GM20431 (cell line): Measurements from ENCODE around the gene MEIS2.

Experiments used
- in situ Hi-C: fragments of 300-500 bp; cut with MseI, MboI; formaldehyde crosslinking; loops from one replicate; pipeline ENCODE4 v1.15.0; 2020; ENCODE audit warnings: low sequenced_read_pairs; ENCODE audit not compliant: unreplicated experiment

The MEIS2 gene

GRCh38 chr15:37100109-37100965, at the start of gene MEIS2:
Gene MEIS2, minus strand, starts transcription at chr15:37100549. Its CDS starts 1,083 bp downstream, at chr15:37099466.
- in situ Hi-C loops, result loop anchor here (10.0 kb wide), 1 partner anchor 216 kb away; no protein-coding TSS in a partner anchor

DNA sequence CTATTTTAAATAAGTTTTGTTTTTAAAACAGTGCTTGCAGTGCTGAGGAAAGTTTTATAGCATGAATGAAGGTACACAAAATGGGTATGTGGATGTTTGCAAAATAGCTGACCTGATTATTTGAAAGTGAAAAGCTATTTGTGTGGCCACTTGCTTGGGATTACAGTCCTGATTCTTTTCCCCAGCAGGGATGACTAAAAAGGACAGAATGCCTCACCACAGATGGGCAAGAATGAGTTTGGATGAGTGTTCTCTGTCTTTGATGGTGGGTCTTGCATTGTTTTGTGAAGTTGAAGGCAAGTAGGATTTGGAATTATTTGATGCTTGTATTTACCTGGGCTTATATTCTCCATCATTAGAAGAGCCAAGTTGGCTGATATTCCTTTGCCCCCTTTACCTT, 48.8 kb upstream of the MEIS2 start:
- in situ Hi-C loops, result no loop called here

DNA sequence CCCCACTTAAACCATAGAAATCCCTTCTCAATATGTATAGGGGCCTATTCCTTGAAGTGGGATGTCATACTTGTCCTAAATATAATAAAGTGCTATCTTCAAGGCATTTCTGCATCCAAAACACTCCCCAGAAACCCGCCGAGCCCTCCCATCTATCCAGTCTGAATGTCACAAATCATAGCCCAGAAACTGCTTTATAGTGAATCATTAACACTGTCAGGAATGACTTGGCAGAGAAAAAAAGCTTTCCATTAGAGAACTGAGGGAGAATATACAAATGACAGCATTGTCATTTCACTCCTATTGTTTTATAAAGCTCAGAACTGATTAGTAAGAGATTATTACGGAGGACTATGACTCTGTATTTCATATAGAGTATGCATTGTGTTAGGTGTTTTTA, 48.4 kb upstream of the MEIS2 start:
- in situ Hi-C loops, result no loop called here

GRCh38 chr15:37143351-37143750, 43.0 kb upstream of the MEIS2 start:
- in situ Hi-C loops, result no loop called here

GRCh38 chr15:37142371-37142770, 42.0 kb upstream of the MEIS2 start:
- in situ Hi-C loops, result no loop called here

DNA sequence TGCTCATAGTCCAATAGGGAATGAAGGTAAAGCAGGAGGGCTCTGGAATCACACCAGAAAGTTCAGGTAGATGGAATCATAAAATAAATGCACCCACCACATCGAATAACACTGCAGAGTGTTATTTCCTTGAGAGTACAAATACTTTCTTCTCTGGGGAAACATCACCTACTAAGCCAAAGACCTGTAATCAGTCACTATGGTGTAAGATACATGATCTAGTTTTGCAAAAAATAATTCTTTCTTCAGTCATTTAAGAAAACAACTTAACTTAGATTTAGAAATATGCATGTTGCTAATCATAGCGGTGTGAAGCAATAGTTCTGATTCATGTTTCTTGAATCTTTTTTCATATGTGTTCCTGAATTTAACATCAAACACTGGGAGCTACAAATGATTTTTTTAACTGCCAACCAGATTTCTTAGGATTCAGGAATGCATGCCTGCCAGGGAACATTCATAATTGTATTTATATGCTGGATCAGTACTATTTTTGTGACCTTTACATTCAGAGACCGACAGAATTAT, 40.2 kb upstream of the MEIS2 start:
- in situ Hi-C loops, result no loop called here

GRCh38 chr15:37138591-37139215, 38.4 kb upstream of the MEIS2 start:
- in situ Hi-C loops, result no loop called here

DNA sequence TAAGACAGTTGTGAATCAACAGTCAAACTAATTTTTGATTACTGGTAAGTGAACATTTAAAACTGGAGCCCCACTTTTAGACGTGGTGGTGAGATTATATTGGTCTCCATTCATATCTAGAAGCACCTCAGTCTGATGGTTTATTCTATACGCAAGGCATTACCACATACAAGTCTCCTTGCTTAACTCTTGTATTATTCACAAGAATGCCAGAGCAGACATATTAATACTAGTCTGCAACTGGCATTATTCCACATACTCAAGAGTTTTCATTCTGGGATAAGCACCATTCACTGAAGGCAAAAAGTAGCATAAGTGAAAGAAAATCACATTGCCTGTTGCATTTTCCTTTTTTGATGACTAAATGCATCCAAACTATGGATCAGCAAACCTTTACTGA, 36.9 kb upstream of the MEIS2 start:
- in situ Hi-C loops, result no loop called here

DNA sequence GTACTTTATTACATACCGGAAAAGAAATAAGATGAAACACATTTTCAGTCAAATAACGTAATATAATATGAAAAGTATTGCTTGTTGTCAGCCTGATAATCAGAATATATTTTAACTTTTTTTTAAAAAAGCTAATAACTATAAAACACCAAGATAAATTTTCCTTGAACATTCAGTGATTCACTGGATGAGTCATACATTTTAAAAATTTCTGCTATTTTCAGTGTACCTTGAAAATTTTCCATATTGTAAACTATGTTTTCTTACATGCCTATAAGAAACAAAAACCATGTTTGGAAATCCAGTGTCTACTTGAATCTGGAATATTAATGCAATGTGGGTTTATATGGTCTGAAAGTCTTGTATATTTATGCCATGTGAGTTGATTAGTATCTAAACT, 36.3 kb upstream of the MEIS2 start:
- in situ Hi-C loops, result no loop called here

GRCh38 chr15:37135225-37135624, 34.9 kb upstream of the MEIS2 start:
- in situ Hi-C loops, result no loop called here

DNA sequence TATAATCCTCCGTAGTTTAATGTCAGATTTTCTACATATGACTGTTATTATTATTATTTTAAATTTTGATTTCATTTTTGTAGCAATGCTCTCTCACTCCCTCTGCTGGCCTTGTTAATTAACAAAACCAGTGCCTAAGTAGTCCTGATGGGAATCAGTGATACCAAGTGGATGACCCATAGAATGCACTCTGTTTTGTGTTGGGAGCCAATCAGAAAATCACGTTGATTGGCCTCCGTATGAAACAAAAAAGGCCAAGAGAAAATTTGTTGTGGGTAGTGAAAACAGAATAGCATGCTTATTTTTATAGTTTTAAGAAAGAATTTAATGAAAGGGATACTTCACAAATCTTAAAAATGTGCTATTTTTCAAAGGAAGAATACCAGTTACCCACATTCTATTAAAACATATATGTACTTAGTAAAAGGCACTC, 34.4 kb upstream of the MEIS2 start:
- in situ Hi-C loops, result no loop called here

DNA sequence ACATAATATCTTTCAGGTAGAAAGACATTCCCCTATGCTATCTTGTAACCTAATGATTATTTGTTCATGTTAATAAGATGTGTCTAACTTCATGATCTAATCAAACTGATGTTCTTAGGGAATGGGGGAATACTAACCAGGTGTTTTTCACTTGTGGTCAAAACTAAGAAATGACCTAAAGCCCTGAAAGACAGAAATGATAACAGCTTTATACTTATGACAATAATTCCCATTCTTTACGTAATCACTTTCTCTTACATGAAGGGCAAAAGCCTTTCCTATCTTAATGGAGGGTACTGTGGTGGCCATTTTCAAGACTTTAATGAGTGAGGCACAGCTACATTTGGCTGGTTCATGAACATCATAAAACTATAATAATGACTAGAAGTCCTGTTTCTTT, 33.9 kb upstream of the MEIS2 start:
- in situ Hi-C loops, result no loop called here

- in situ Hi-C loops, result no loop called here
These were observed 33.3 kb upstream of the MEIS2 start for GRCh38 chr15:37133602-37134001.

DNA sequence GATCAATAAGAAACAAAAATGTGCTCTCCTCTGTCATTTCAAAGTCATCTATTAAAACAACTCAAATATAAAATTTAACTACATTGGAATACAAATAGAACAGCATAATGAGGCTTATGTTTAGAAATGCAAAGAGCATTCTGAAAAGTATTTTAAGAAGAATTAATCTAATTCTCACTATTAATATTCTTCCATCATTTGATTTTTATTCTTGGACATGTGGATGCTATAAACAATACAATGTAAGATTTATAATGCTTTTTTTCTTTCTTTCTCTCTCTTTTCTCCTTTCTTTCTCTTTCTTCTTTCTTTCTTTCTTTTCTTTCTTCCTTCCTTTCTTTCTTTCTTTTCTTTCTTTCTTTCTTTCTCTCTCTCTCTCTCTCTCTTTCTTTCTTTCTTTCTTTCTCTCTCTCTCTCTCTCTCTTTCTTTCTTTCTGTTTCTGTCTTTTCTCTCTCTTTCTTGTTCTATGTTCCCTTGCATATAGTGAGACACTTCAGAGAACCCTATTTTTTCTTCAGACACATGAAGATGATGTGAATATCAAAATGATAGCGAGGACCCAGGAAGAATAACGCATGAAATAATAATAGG, 32.6 kb upstream of the MEIS2 start:
- in situ Hi-C loops, result no loop called here

DNA sequence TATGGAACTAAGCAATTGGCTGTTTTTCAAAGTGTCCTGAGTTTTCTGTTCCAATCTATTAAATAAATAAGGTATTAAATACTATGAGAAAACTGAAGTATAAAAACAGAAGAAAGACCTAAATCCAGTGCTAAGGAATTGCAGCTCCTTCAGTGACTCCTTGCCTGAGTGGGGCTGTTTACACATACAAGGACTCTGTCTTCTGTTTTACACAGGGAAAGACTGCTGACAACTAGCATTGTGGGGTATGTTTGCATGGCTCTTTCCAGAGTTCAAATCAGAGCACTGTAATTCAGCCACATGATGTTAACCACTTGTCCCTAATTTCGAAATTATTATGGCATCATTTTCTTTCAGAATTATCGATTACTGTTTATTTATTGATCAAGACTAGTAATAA, 31.3 kb upstream of the MEIS2 start:
- in situ Hi-C loops, result no loop called here

- in situ Hi-C loops, result no loop called here
These were observed 30.0 kb upstream of the MEIS2 start for GRCh38 chr15:37130356-37130755.

- in situ Hi-C loops, result no loop called here
These were observed 24.8 kb upstream of the MEIS2 start for GRCh38 chr15:37125143-37125542.

DNA sequence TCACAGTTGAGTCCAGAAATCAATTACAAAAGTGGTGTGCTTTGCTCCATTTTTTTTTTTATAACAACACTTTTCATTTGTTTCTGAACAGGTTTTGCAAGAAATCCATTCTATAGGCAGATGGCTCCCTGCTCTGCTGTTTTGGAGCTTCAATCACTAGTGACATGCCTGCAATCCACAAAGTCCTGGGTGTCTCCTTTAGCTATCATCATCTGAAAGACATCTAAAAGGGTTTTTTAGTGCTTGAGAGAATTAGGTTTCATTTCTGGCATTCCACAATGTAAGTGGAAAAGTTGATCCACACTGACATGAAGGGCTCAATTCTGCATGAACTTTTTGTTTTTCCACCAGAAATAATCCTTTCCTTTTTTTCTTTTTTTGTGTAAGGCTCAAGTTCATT, 24.0 kb upstream of the MEIS2 start:
- in situ Hi-C loops, result no loop called here

DNA sequence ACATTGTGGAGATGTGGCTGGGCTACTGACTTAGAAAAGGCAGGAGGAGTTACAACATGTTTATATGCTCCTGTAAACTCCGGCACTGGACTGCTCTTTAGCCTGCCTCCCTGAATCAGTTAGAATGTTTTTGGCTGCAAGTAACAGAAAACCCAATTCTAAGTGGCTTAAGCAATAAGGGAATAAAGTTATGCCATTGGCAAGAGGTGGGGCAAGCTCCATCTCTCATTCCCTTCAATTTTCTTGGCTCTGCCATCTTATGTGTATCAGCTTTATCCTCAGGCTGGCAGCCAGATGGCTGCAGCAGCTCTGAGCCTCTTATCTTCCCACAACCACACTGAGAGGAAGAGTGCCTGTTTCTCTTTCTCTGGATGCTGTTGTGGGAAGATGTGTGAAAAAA, 22.4 kb upstream of the MEIS2 start:
- in situ Hi-C loops, result no loop called here

GRCh38 chr15:37121492-37121891, 21.1 kb upstream of the MEIS2 start:
- in situ Hi-C loops, result no loop called here

- in situ Hi-C loops, result no loop called here
These were observed 16.7 kb upstream of the MEIS2 start for GRCh38 chr15:37117030-37117429.
